IMR-90 (cell line): ENCODE data around the gene PHLDB1. TPM values are rescaled to one million over a fixed set of nuclear protein-coding genes. Genes with fewer than 3 reads are reported as not detected.

ENCODE experiments used
- ATAC-seq: fragments of 200-7000 bp; cut with Tn5 transposase; 2 replicates; pipeline ENCODE4 v1.9.1; 2020; ENCODE audit warnings: low read depth, mild to moderate bottlenecking, moderate library complexity
- BruUV-seq: library from RNA; stranded (reverse); fragments of 400-500 nt; replicated peaks from 2 replicates; lab custom pipeline; 2021; lab: Mats Ljungman, UMichigan
- CTCF ChIA-PET: fragments of 300-600 bp; formaldehyde crosslinking; extraction: SDS; loops from one replicate; lab custom pipeline; 2021; ENCODE audit warnings: antibody characterized with exemption; lab: Yijun Ruan, JAX
- POLR2A ChIA-PET: fragments of 300-600 bp; sonication (Branson Sonifier 250); formaldehyde crosslinking; loops from one replicate; lab custom pipeline; 2022; ENCODE audit warnings: antibody characterized with exemption; ENCODE audit not compliant: unreplicated experiment; lab: Charles Lee
- DNase-seq: peaks from one replicate; pipeline ENCODE4 v3.0.0; 2013
- H2AFZ ChIP-seq: replicated peaks from 2 replicates; pipeline ENCODE3; 2013; ENCODE audit warnings: low read length, mild to moderate bottlenecking; ENCODE audit not compliant: poor library complexity
- H2AK5ac ChIP-seq: 2 replicates; pipeline ENCODE4 v1.6.1; 2013; ENCODE audit warnings: low read depth, low read length, inconsistent platforms
- H2AK9ac ChIP-seq: replicated peaks from 2 replicates; pipeline ENCODE3; 2013; ENCODE audit warnings: mild to moderate bottlenecking, low read depth, low read length, moderate library complexity; ENCODE audit not compliant: poor library complexity
- H2BK120ac ChIP-seq: 2 replicates; pipeline ENCODE4 v1.6.1; 2013; ENCODE audit warnings: low read depth, low read length, inconsistent platforms
- H2BK15ac ChIP-seq: 3 replicates; pipeline ENCODE4 v1.6.1; 2013; ENCODE audit warnings: low read depth, low read length, inconsistent platforms
- H2BK20ac ChIP-seq: 2 replicates; pipeline ENCODE4 v1.6.1; 2013; ENCODE audit warnings: low read depth, mild to moderate bottlenecking, inconsistent platforms, low read length, moderate library complexity
- H2BK5ac ChIP-seq: 2 replicates; pipeline ENCODE4 v1.6.1; 2013; ENCODE audit warnings: mild to moderate bottlenecking, low read depth, low read length, inconsistent platforms; ENCODE audit not compliant: poor library complexity, severe bottlenecking
- H3K14ac ChIP-seq: replicated peaks from 2 replicates; pipeline ENCODE4 v1.6.1; 2013; ENCODE audit warnings: low read depth, low read length, inconsistent platforms
- H3K18ac ChIP-seq: 2 replicates; pipeline ENCODE4 v1.6.1; 2013; ENCODE audit warnings: low read depth, low read length, control low read depth
- H3K23ac ChIP-seq: 2 replicates; pipeline ENCODE4 v1.6.1; 2013; ENCODE audit warnings: low read depth, low read length, inconsistent platforms
- H3K27ac ChIP-seq: 2 replicates; pipeline ENCODE4 v1.5.1; 2013; ENCODE audit warnings: mild to moderate bottlenecking, control low read depth, low read length; ENCODE audit not compliant: insufficient read depth
- H3K27me3 ChIP-seq: 2 replicates; pipeline ENCODE4 v1.6.1; 2013; ENCODE audit warnings: low read length; ENCODE audit not compliant: control insufficient read depth, insufficient read depth
- H3K36me3 ChIP-seq: 2 replicates; pipeline ENCODE4 v1.6.1; 2013; ENCODE audit warnings: low read length, mixed read lengths; ENCODE audit not compliant: control insufficient read depth, insufficient read depth
- H3K4ac ChIP-seq: 2 replicates; pipeline ENCODE4 v1.6.1; 2013; ENCODE audit warnings: low read depth, low read length, inconsistent platforms
- H3K4me1 ChIP-seq: 2 replicates; pipeline ENCODE4 v1.6.1; 2013; ENCODE audit warnings: low read length, mixed read lengths; ENCODE audit not compliant: control insufficient read depth, insufficient read depth
- H3K4me2 ChIP-seq: 2 replicates; pipeline ENCODE4 v1.6.1; 2013; ENCODE audit warnings: low read depth, mild to moderate bottlenecking, control low read depth, low read length, moderate library complexity
- H3K4me3 ChIP-seq: 2 replicates; pipeline ENCODE4 v1.5.1; 2013; ENCODE audit warnings: low read depth, mild to moderate bottlenecking, control low read depth, low read length, moderate library complexity; ENCODE audit not compliant: insufficient read depth
- H3K56ac ChIP-seq: 2 replicates; pipeline ENCODE4 v1.6.1; 2013; ENCODE audit warnings: low read length, inconsistent platforms; ENCODE audit not compliant: insufficient read depth; ENCODE audit errors: extremely low read depth
- H3K79me1 ChIP-seq, 2 experiments: 2 replicates each; pipeline ENCODE4 v1.6.1; 2013; ENCODE audit warnings: low read length in 2 of 2, inconsistent platforms in 1 of 2, low read depth in 1 of 2
- H3K9ac ChIP-seq: 2 replicates; pipeline ENCODE4 v1.6.1; 2013; ENCODE audit warnings: low read depth, low read length, control low read depth
- H3K9me1 ChIP-seq: 2 replicates; pipeline ENCODE4 v1.6.1; 2013; ENCODE audit warnings: low read length, inconsistent platforms; ENCODE audit not compliant: insufficient read depth
- H3K9me3 ChIP-seq: 2 replicates; pipeline ENCODE4 v1.6.1; 2013; ENCODE audit warnings: low read length; ENCODE audit not compliant: control insufficient read depth, insufficient read depth
- H4K20me1 ChIP-seq: 2 replicates; pipeline ENCODE4 v1.6.1; 2013; ENCODE audit warnings: low read length, inconsistent platforms; ENCODE audit not compliant: insufficient read depth
- H4K5ac ChIP-seq: 2 replicates; pipeline ENCODE4 v1.6.1; 2013; ENCODE audit warnings: mild to moderate bottlenecking, low read depth, low read length, control low read depth
- H4K8ac ChIP-seq, 2 experiments: 2 replicates each; pipeline ENCODE4 v1.6.1; 2013; ENCODE audit warnings: low read depth in 2 of 2, low read length in 2 of 2, control low read depth in 1 of 2, inconsistent platforms in 1 of 2
- H4K91ac ChIP-seq: 2 replicates; pipeline ENCODE4 v1.6.1; 2013; ENCODE audit warnings: low read depth, low read length, inconsistent platforms; ENCODE audit not compliant: insufficient read depth
- BHLHE40 ChIP-seq: fragments of 150-350 bp; IDR thresholded peaks from 2 replicates; pipeline ENCODE4 v1.6.1; 2016; ENCODE audit warnings: mild to moderate bottlenecking, low read depth, low read length
- CEBPB ChIP-seq: IDR thresholded peaks from 2 replicates; pipeline ENCODE4 v1.6.1; 2012; ENCODE audit warnings: low read depth, low read length, improper control_type of control experiment
- CHD1 ChIP-seq: IDR thresholded peaks from 2 replicates; pipeline ENCODE4 v1.6.1; 2012; ENCODE audit warnings: low read depth, low read length, improper control_type of control experiment
- FOS ChIP-seq: fragments of 150-350 bp; IDR thresholded peaks from 2 replicates; pipeline ENCODE4 v1.6.1; 2016; ENCODE audit warnings: low read depth, low read length
- MAFK ChIP-seq: IDR thresholded peaks from 2 replicates; pipeline ENCODE4 v1.6.1; 2012; ENCODE audit warnings: low read depth, low read length, improper control_type of control experiment
- MAZ ChIP-seq: IDR thresholded peaks from 2 replicates; pipeline ENCODE4 v1.6.1; 2012; ENCODE audit warnings: low read depth, mild to moderate bottlenecking, low read length, improper control_type of control experiment, moderate library complexity, borderline replicate concordance
- MXI1 ChIP-seq: IDR thresholded peaks from 2 replicates; pipeline ENCODE4 v1.6.1; 2012; ENCODE audit warnings: low read depth, mild to moderate bottlenecking, low read length, moderate library complexity, borderline replicate concordance
- NFE2L2 ChIP-seq: fragments of 150-350 bp; IDR thresholded peaks from 2 replicates; pipeline ENCODE4 v1.6.1; 2016; ENCODE audit warnings: low read depth, mild to moderate bottlenecking, low read length
- POLR2A ChIP-seq: IDR thresholded peaks from 2 replicates; pipeline ENCODE4 v1.6.1; 2012; ENCODE audit warnings: mild to moderate bottlenecking, low read depth, low read length
- RAD21 ChIP-seq: IDR thresholded peaks from 2 replicates; pipeline ENCODE4 v1.6.1; 2012; ENCODE audit warnings: low read length, improper control_type of control experiment
- RCOR1 ChIP-seq: IDR thresholded peaks from 2 replicates; pipeline ENCODE4 v1.6.1; 2012; ENCODE audit warnings: mild to moderate bottlenecking, low read length, improper control_type of control experiment; ENCODE audit not compliant: insufficient replicate concordance
- RFX5 ChIP-seq: IDR thresholded peaks from 2 replicates; pipeline ENCODE4 v1.8.0; 2012; ENCODE audit warnings: low read depth, mild to moderate bottlenecking, low read length, moderate library complexity
- WGBS, 2 experiments: methylation state at CpG; one replicate each; pipeline versions ENCODE4 v1.1.5 to v1.1.7; 2013; ENCODE audit warnings: missing lambda C conversion rate in 2 of 2; ENCODE audit not compliant: insufficient read length in 1 of 2; ENCODE audit errors: extremely low coverage in 2 of 2; 5-methylcytosine and 5-hydroxymethylcytosine counted together
- dilution Hi-C: fragments of 300-500 bp; cut with HindIII; formaldehyde crosslinking; loops from one replicate; pipeline ENCODE4 v1.14.3; 2018; ENCODE audit warnings: low sequenced_read_pairs; ENCODE audit not compliant: unreplicated experiment
- in situ Hi-C: fragments of 300-500 bp; cut with MboI; formaldehyde crosslinking; loops from 3 replicates; pipeline ENCODE4 v1.14.3; 2019; ENCODE audit warnings: low sequenced_read_pairs, inconsistent platforms, mixed read lengths
- intact Hi-C: fragments of 100-400 bp; cut with micrococcal nuclease; formaldehyde crosslinking; loops from 2 replicates; pipeline ENCODE4 v1.10.0; 2022
- polyA plus RNA-seq, 3 experiments: library from polyadenylated mRNA; depleted of rRNA; stranded (reverse); fragments of >200 nt; gene quantifications; 2 replicates each; pipeline ENCODE4 v1.2.3, GENCODE V29; 2012; ENCODE audit warnings: low replicate concordance in 1 of 3
- total RNA-seq: library from RNA; depleted of rRNA; stranded (reverse); fragments of >200 nt; gene quantifications from 2 replicates; pipeline ENCODE4 v1.2.3, GENCODE V29; 2012
- TF ChIP-seq, protein P1 (sequence below): fragments of 150-350 bp; IDR thresholded peaks from 2 replicates; pipeline ENCODE4 v1.6.1; 2016; ENCODE audit warnings: low read depth, mild to moderate bottlenecking, low read length, moderate library complexity, borderline replicate concordance
- TF ChIP-seq, protein P2 (sequence below): fragments of 150-350 bp; IDR thresholded peaks from 2 replicates; pipeline ENCODE4 v1.6.1; 2017; ENCODE audit warnings: mild to moderate bottlenecking, antibody characterized with exemption, low read length, low read depth
- TF ChIP-seq, protein P3 (sequence below): conservative IDR thresholded peaks from 2 replicates; pipeline ENCODE4 v1.5.1; 2012; ENCODE audit warnings: mild to moderate bottlenecking, low read depth, low read length, improper control_type of control experiment

Gene PHLDB1
- total and polyA plus RNA-seq, 2 of the 4 experiments (the other 2 are of a cell fraction) = 40.0 to 90.4 TPM

DNA sequence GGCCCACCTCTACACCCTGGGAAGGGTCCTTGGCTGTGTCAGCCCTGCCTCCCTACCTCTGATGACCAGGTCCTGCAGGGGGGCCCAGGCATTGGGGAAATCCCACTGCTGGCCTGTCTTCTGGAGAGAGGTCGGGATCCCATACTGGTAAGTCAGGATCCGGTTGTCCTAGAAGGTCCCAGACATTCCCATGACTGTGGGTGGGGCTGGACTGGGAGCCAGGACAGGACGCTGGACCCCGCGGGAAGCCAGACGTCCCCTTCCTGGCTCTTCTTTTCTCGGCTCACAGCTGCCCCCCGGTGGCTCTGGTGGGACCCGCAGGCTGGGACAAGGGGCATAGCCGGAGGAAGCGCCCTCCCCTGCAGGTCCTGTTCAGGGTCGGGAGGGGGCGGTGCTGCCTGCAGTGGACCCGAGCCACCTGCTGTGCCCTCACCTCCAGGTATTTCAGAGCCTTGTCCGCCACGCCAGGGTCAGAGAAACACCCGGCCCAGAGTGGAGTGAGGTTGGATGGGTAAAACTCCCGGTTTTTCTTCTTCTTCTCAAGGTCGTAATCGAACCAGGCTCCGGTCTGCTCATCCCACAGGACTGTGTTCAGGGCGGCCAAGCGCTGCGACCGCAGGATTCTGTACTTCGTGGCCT, 52.0 kb downstream of the PHLDB1 start:
- dilution Hi-C loops (no loop called here), intact Hi-C loops (loop anchor here (1.0 to 5.0 kb wide), 3 partner anchors 52 to 269 kb away; partner anchors contain the start of gene PHLDB1), in situ Hi-C loops (no loop called here)
- no TSS peak for BruUV-seq
- no peaks in the 10 kb centered on the region for H3K4me1 ChIP-seq
- H3K79me1 ChIP-seq = peaks cover 0 to 3% of the 10 kb centered on the region in 2 experiments; a peak in 1 of 4 replicates
- no peak overlapping the region for H4K91ac ChIP-seq
- H3K36me3 ChIP-seq = peaks cover 31% of the 10 kb centered on the region
- no peak overlapping the region for H3K4me2 ChIP-seq
- H2AFZ ChIP-seq = peak overlapping the region; percentile 83
- no peak overlapping the region for H2BK120ac ChIP-seq
- H3K23ac ChIP-seq = no peak overlapping the region
- H3K9ac ChIP-seq = no peak overlapping the region
- WGBS, 2 experiments = 32% methylated on average over 10 of the region's 26 CpGs; no CpG with 5 or more reads in 1 of the 2 experiments
- H2AK5ac ChIP-seq = peak overlapping the region; percentile 45; the same call in 1 of the 2 replicates
- DNase-seq = peak; percentile 71
- no peak overlapping the region for H2BK5ac ChIP-seq
- peak overlapping the region; percentile 27; the same call in 1 of the 2 replicates for H3K4ac ChIP-seq
- H3K4me3 ChIP-seq = no peak overlapping the region
- no peaks in the 10 kb centered on the region for H3K27me3 ChIP-seq
- ATAC-seq = peak; percentile 89
- no peak overlapping the region for H2BK20ac ChIP-seq
- peak overlapping the region in 1 of 2 experiments; percentile 30; a peak in 1 of 4 replicates for H4K8ac ChIP-seq
- H2AK9ac ChIP-seq = peak overlapping the region; percentile 4
- no peaks in the 10 kb centered on the region for H3K9me3 ChIP-seq
- H4K5ac ChIP-seq = no peak overlapping the region
- H4K20me1 ChIP-seq = peaks cover 34% of the 10 kb centered on the region
- H2BK15ac ChIP-seq = no peak overlapping the region
- no peak overlapping the region for H3K56ac ChIP-seq
- POLR2A ChIA-PET = no interaction called here
- no peak overlapping the region for H3K18ac ChIP-seq
- CTCF ChIA-PET = interaction anchor here (0.6 to 1.6 kb wide), 4 partner anchors 9 to 58 kb away, joined by 3 to 5 read pairs (median 4); no protein-coding TSS in a partner anchor
- peaks cover 6% of the 10 kb centered on the region; the same call in 1 of the 2 replicates for H3K9me1 ChIP-seq
- no peak overlapping the region for H3K14ac ChIP-seq
- H3K27ac ChIP-seq = no peak overlapping the region
- TF ChIP-seq BHLHE40 = no peak
- no peak for TF ChIP-seq RCOR1
- TF ChIP-seq POLR2A = peak; percentile 41
- TF ChIP-seq RAD21 = peak; percentile 71
- TF ChIP-seq MAZ = peak; percentile 83; the same call in 1 of the 2 replicates
- no peak for TF ChIP-seq MAFK
- TF ChIP-seq, protein P1, sequence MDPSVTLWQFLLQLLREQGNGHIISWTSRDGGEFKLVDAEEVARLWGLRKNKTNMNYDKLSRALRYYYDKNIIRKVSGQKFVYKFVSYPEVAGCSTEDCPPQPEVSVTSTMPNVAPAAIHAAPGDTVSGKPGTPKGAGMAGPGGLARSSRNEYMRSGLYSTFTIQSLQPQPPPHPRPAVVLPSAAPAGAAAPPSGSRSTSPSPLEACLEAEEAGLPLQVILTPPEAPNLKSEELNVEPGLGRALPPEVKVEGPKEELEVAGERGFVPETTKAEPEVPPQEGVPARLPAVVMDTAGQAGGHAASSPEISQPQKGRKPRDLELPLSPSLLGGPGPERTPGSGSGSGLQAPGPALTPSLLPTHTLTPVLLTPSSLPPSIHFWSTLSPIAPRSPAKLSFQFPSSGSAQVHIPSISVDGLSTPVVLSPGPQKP = no peak
- TF ChIP-seq, protein P2, sequence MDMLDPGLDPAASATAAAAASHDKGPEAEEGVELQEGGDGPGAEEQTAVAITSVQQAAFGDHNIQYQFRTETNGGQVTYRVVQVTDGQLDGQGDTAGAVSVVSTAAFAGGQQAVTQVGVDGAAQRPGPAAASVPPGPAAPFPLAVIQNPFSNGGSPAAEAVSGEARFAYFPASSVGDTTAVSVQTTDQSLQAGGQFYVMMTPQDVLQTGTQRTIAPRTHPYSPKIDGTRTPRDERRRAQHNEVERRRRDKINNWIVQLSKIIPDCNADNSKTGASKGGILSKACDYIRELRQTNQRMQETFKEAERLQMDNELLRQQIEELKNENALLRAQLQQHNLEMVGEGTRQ = no peak
- TF ChIP-seq CEBPB = no peak
- no peak for TF ChIP-seq RFX5
- TF ChIP-seq, protein P3, sequence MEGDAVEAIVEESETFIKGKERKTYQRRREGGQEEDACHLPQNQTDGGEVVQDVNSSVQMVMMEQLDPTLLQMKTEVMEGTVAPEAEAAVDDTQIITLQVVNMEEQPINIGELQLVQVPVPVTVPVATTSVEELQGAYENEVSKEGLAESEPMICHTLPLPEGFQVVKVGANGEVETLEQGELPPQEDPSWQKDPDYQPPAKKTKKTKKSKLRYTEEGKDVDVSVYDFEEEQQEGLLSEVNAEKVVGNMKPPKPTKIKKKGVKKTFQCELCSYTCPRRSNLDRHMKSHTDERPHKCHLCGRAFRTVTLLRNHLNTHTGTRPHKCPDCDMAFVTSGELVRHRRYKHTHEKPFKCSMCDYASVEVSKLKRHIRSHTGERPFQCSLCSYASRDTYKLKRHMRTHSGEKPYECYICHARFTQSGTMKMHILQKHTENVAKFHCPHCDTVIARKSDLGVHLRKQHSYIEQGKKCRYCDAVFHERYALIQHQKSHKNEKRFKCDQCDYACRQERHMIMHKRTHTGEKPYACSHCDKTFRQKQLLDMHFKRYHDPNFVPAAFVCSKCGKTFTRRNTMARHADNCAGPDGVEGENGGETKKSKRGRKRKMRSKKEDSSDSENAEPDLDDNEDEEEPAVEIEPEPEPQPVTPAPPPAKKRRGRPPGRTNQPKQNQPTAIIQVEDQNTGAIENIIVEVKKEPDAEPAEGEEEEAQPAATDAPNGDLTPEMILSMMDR = peak; percentile 98
- no peak for TF ChIP-seq FOS
- no peak for TF ChIP-seq CHD1
- TF ChIP-seq NFE2L2 = no peak
- no peak for TF ChIP-seq MXI1
